ENCODE results near the gene KCND3. TPM values are rescaled to one million over a fixed set of nuclear protein-coding genes. Genes with fewer than 3 reads are reported as not detected.
A peak's percentile ranks its signal among the peaks of the same experiment; 100 is the strongest.

The KCND3 gene
- total and polyA plus RNA-seq, 2 of the 4 experiments (the other 2 are of a cell fraction): under 0.01 to 0.03 TPM

DNA sequence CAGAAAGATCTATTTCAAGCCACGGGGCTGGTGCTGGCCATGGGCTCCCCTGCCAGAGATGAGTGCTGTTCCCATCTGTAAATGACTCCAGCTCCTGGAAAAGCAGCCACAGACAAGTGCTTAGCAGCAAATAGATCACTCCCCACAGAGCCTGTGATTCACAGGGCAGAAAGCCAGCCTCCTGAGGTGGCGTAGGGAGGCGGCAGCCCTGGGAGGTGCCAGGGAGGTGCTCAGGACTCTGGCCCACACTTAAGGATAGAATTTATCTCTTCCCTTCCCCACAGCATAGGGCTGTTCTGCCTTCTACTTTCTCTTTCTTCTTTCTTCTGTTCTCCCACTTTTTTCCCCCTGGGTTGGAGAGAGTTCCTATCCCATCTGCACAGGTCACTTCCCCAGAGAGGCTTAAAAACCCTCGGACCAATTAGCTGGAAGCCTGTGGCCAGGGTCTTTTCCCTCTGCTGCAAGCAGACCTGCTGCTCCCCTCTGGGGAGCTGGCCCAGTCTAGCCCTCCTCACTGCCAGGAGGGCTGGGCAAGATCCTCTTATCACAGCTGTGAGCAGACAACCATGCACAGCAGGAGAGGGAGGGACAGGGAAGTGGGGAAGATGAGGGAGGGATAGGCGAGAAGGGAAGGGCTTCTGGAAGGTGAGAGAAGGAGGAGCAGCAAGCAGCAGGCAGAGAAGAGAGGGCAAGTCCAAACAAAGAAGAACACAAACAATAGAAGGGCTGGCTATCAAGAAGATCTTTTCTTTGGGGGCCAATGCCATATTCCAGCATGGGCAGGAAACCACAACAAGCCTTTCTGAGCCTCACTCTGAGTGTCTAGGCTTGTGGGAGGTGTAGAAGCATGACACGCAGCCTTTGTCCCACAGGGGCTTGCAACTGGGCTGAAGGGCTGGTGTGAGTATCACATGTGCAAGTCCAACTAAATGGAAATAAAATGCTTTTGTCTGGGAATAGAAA is 41.0 kb downstream of the KCND3 start:
- Histone ChIP-seq H2AK9ac (replicated peaks; ENCODE audit: low read depth, low read length, poor library complexity) (no peak overlapping the region), H2AFZ (replicated peaks; ENCODE audit: low read length, poor library complexity) (no peak overlapping the region), H2BK20ac (ENCODE audit: low read depth, low read length) (no peak overlapping the region), H2BK5ac (ENCODE audit: low read depth, low read length, poor library complexity, severe bottlenecking) (no peak overlapping the region), H3K9me1 (ENCODE audit: insufficient read depth, low read length) (no peaks in the 10 kb centered on the region), H3K18ac (ENCODE audit: low read depth, low read length) (no peak overlapping the region), H2BK120ac (ENCODE audit: low read depth, low read length) (no peak overlapping the region), H2AK5ac (ENCODE audit: low read depth, low read length) (no peak overlapping the region), H3K4me2 (ENCODE audit: low read depth, low read length) (no peak overlapping the region), H3K4me1 (ENCODE audit: control insufficient read depth, insufficient read depth, low read length) (no peaks in the 10 kb centered on the region), H3K27ac (ENCODE audit: insufficient read depth, low read length) (no peak overlapping the region), H3K56ac (ENCODE audit: extremely low read depth, insufficient read depth, low read length) (no peak overlapping the region), H3K14ac (replicated peaks; ENCODE audit: low read depth, low read length) (no peak overlapping the region), H4K5ac (ENCODE audit: low read depth, low read length) (no peak overlapping the region), H3K36me3 (ENCODE audit: control insufficient read depth, insufficient read depth, low read length) (no peaks in the 10 kb centered on the region), H3K4ac (ENCODE audit: low read depth, low read length) (no peak overlapping the region), H3K27me3 (ENCODE audit: control insufficient read depth, insufficient read depth, low read length) (peaks cover 2% of the 10 kb centered on the region), H3K9me3 (ENCODE audit: control insufficient read depth, insufficient read depth, low read length) (no peaks in the 10 kb centered on the region), H3K4me3 (ENCODE audit: insufficient read depth, low read depth, low read length) (no peak overlapping the region), H3K23ac (ENCODE audit: low read depth, low read length) (no peak overlapping the region), H4K91ac (ENCODE audit: insufficient read depth, low read depth, low read length) (no peak overlapping the region), H4K8ac (ENCODE audit: low read depth in 2 of 2, low read length in 2 of 2) (no peak overlapping the region), H2BK15ac (ENCODE audit: low read depth, low read length) (no peak overlapping the region), H4K20me1 (ENCODE audit: insufficient read depth, low read length) (no peaks in the 10 kb centered on the region), H3K9ac (ENCODE audit: low read depth, low read length) (no peak overlapping the region), H3K79me1 (ENCODE audit: low read depth in 1 of 2, low read length in 2 of 2) (no peaks in the 10 kb centered on the region)
- in situ Hi-C loops (cut with MboI; ENCODE audit: low sequenced_read_pairs): no loop called here
- 40% methylated on average over 2 of the region's 6 CpGs; no CpG with 5 or more reads in 1 of the 2 experiments for WGBS, 2 experiments (ENCODE audit: extremely low coverage in 2 of 2, insufficient read length in 1 of 2)
- peak; percentile 29 for ATAC-seq (ENCODE audit: low read depth)
- DNase-seq: no peak
- ChIA-PET POLR2A (ENCODE audit: unreplicated experiment) (no interaction called here), CTCF (no interaction called here)
- TF ChIP-seq RAD21 (IDR thresholded peaks at IDR 0.05; ENCODE audit: low read length): no peak
- TF ChIP-seq CHD1 (IDR thresholded peaks at IDR 0.05; ENCODE audit: low read depth, low read length): no peak
- no peak for TF ChIP-seq CTCF (conservative IDR thresholded peaks at IDR 0.05; ENCODE audit: low read depth, low read length)
- TF ChIP-seq FOS (IDR thresholded peaks at IDR 0.05; ENCODE audit: low read depth, low read length): no peak
- TF ChIP-seq RCOR1 (IDR thresholded peaks at IDR 0.05; ENCODE audit: insufficient replicate concordance, low read length): no peak
- TF ChIP-seq NFE2L2 (IDR thresholded peaks at IDR 0.05; ENCODE audit: low read depth, low read length): no peak
- TF ChIP-seq CEBPB (IDR thresholded peaks at IDR 0.05; ENCODE audit: low read depth, low read length): no peak
- no peak for TF ChIP-seq POLR2A (IDR thresholded peaks at IDR 0.05; ENCODE audit: low read depth, low read length)
- TF ChIP-seq RFX5 (IDR thresholded peaks at IDR 0.05; ENCODE audit: low read depth, low read length): no peak
- TF ChIP-seq, protein P1, sequence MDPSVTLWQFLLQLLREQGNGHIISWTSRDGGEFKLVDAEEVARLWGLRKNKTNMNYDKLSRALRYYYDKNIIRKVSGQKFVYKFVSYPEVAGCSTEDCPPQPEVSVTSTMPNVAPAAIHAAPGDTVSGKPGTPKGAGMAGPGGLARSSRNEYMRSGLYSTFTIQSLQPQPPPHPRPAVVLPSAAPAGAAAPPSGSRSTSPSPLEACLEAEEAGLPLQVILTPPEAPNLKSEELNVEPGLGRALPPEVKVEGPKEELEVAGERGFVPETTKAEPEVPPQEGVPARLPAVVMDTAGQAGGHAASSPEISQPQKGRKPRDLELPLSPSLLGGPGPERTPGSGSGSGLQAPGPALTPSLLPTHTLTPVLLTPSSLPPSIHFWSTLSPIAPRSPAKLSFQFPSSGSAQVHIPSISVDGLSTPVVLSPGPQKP (IDR thresholded peaks at IDR 0.05; ENCODE audit: borderline replicate concordance, low read depth, low read length): no peak
- no peak for TF ChIP-seq MAFK (IDR thresholded peaks at IDR 0.05; ENCODE audit: low read depth, low read length)
- TF ChIP-seq, protein P2, sequence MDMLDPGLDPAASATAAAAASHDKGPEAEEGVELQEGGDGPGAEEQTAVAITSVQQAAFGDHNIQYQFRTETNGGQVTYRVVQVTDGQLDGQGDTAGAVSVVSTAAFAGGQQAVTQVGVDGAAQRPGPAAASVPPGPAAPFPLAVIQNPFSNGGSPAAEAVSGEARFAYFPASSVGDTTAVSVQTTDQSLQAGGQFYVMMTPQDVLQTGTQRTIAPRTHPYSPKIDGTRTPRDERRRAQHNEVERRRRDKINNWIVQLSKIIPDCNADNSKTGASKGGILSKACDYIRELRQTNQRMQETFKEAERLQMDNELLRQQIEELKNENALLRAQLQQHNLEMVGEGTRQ (IDR thresholded peaks at IDR 0.05; ENCODE audit: low read depth, low read length): no peak
- no peak for TF ChIP-seq BHLHE40 (IDR thresholded peaks at IDR 0.05; ENCODE audit: low read depth, low read length)
- TF ChIP-seq MXI1 (IDR thresholded peaks at IDR 0.05; ENCODE audit: borderline replicate concordance, low read depth, low read length): no peak
- no peak for TF ChIP-seq SMC3 (IDR thresholded peaks at IDR 0.05; ENCODE audit: low read depth, low read length)
- dilution Hi-C loops (cut with HindIII; ENCODE audit: low sequenced_read_pairs, unreplicated experiment): no loop called here
- BruUV-seq (replicated peaks): no TSS peak
- intact Hi-C loops (cut with micrococcal nuclease): no loop called here

Data from IMR-90 (cell line).